GM12878 (cell line): ENCODE data around the gene ASCC1. TPM values are rescaled to one million over a fixed set of nuclear protein-coding genes. Genes with fewer than 3 reads are reported as not detected.

Experiments used
- ATAC-seq: fragments of 200-7000 bp; cut with Tn5 transposase; 3 replicates; pipeline ENCODE4 v1.9.1; 2020; ENCODE audit warnings: mild to moderate bottlenecking, moderate library complexity
- BruUV-seq: library from RNA; stranded (reverse); fragments of 400-500 nt; replicated peaks from 2 replicates; lab custom pipeline; 2021; lab: Mats Ljungman, UMichigan
- CTCF ChIA-PET: fragments of 300-600 bp; sonication (Branson Sonifier 250); formaldehyde crosslinking; extraction: SDS; loops from one replicate; lab custom pipeline; 2021; ENCODE audit warnings: inconsistent platforms; lab: Yijun Ruan, JAX
- POLR2A ChIA-PET: fragments of 350-600 bp; formaldehyde crosslinking; extraction: SDS; loops from one replicate; lab custom pipeline; 2021; ENCODE audit warnings: inconsistent platforms; lab: Charles Lee
- RAD21 ChIA-PET: fragments of 300-600 bp; sonication (Branson Sonifier 250); formaldehyde crosslinking; loops from one replicate; lab custom pipeline; 2023; ENCODE audit warnings: antibody characterized with exemption; ENCODE audit not compliant: unreplicated experiment; lab: Charles Lee
- SMC1A ChIA-PET: fragments of 300-600 bp; sonication (Branson Sonifier 250); formaldehyde crosslinking; loops from one replicate; lab custom pipeline; 2023; ENCODE audit not compliant: unreplicated experiment, uncharacterized antibody; lab: Charles Lee
- DNase-seq: peaks from one replicate; pipeline ENCODE4 v3.0.0-alpha.2; 2011; ENCODE audit warnings: low read depth, low spot score
- FAIRE-seq: peaks from 3 replicates; lab custom pipeline; 2011; peaks lifted over from hg19 to GRCh38; lab: Jason Lieb, UNC
- H2AFZ ChIP-seq: 2 replicates; pipeline ENCODE4 v1.6.0; 2011; ENCODE audit warnings: low read depth, low read length, control low read depth; ENCODE audit not compliant: control insufficient read depth
- H3K27ac ChIP-seq: 2 replicates; pipeline ENCODE4 v1.5.1; 2011; ENCODE audit warnings: control low read depth; ENCODE audit not compliant: control insufficient read depth, insufficient read depth
- H3K27me3 ChIP-seq, 2 experiments: replicated peaks in 1 of 2; 2 replicates each; pipeline versions ENCODE4 v1.6.0 to v1.6.1; 2011; ENCODE audit warnings: low read length in 1 of 2; ENCODE audit not compliant: control insufficient read depth in 2 of 2, insufficient read depth in 2 of 2
- H3K36me3 ChIP-seq, 2 experiments: 2 replicates each; pipeline ENCODE4 v1.5.1; 2011; ENCODE audit warnings: low read length in 1 of 2; ENCODE audit not compliant: control insufficient read depth in 2 of 2, insufficient read depth in 2 of 2
- H3K4me1 ChIP-seq: 2 replicates; pipeline ENCODE4 v1.6.1; 2011; ENCODE audit warnings: mild to moderate bottlenecking, low read length, moderate library complexity, mixed read lengths; ENCODE audit not compliant: control insufficient read depth, insufficient read depth
- H3K4me2 ChIP-seq: 2 replicates; pipeline ENCODE4 v1.6.0; 2011; ENCODE audit warnings: control low read depth; ENCODE audit not compliant: control insufficient read depth, insufficient read depth
- H3K4me3 ChIP-seq: fragments of 200-600 bp; sonication (generic); 2 replicates; pipeline ENCODE4 v1.5.1; 2016
- H3K79me2 ChIP-seq: 2 replicates; pipeline ENCODE4 v1.6.0; 2011; ENCODE audit warnings: low read length; ENCODE audit not compliant: control insufficient read depth, insufficient read depth
- H3K9ac ChIP-seq: 2 replicates; pipeline ENCODE4 v1.8.0; 2011; ENCODE audit warnings: low read length, control low read depth, mixed read lengths; ENCODE audit not compliant: control insufficient read depth, insufficient read depth
- H3K9me3 ChIP-seq: replicated peaks from 3 replicates; pipeline ENCODE4 v1.5.1; 2011; ENCODE audit warnings: mild to moderate bottlenecking, low read length; ENCODE audit not compliant: control insufficient read depth, insufficient read depth
- H4K20me1 ChIP-seq: 2 replicates; pipeline ENCODE4 v1.6.0; 2011; ENCODE audit not compliant: control insufficient read depth, insufficient read depth
- ASH2L ChIP-seq: fragments of 300-600, 200-600 bp; sonication (generic); IDR thresholded peaks from 2 replicates; pipeline ENCODE4 v1.6.1; 2017; ENCODE audit warnings: low read depth, mild to moderate bottlenecking, borderline replicate concordance
- ATF7 ChIP-seq: fragments of 450-650 bp; IDR thresholded peaks from 2 replicates; pipeline ENCODE4 v1.6.1; 2016; ENCODE audit warnings: low read depth, mild to moderate bottlenecking
- BACH1 ChIP-seq: fragments of 450-650 bp; IDR thresholded peaks from 2 replicates; pipeline ENCODE4 v1.6.1; 2017; ENCODE audit warnings: mild to moderate bottlenecking, borderline replicate concordance
- CHD1 ChIP-seq: IDR thresholded peaks from 2 replicates; pipeline ENCODE4 v1.6.1; 2012; ENCODE audit warnings: low read depth, low read length, improper control_type of control experiment
- CREB1 ChIP-seq: IDR thresholded peaks from 2 replicates; pipeline ENCODE4 v1.6.1; 2012; ENCODE audit warnings: low read depth, mild to moderate bottlenecking, inconsistent platforms
- DPF2 ChIP-seq: fragments of 450-650 bp; IDR thresholded peaks from 2 replicates; pipeline ENCODE4 v1.6.1; 2017; ENCODE audit warnings: mild to moderate bottlenecking
- FOS ChIP-seq: IDR thresholded peaks from 3 replicates; pipeline ENCODE4 v1.6.1; 2011; ENCODE audit warnings: borderline replicate concordance; ENCODE audit not compliant: insufficient read length; ENCODE audit errors: extremely low read depth
- HDAC6 ChIP-seq: fragments of 200-600 bp; sonication (generic); IDR thresholded peaks from one replicate; pipeline ENCODE4 v1.8.0; 2017; ENCODE audit warnings: antibody characterized with exemption; ENCODE audit not compliant: unreplicated experiment
- MAX ChIP-seq: IDR thresholded peaks from 2 replicates; pipeline ENCODE4 v1.6.1; 2012; ENCODE audit warnings: low read depth, low read length, improper control_type of control experiment
- MTA2 ChIP-seq: fragments of 450-650 bp; IDR thresholded peaks from 2 replicates; pipeline ENCODE4 v1.6.1; 2016; ENCODE audit warnings: low read depth, mild to moderate bottlenecking, moderate library complexity
- MYC ChIP-seq: IDR thresholded peaks from 2 replicates; pipeline ENCODE4 v1.6.1; 2011; ENCODE audit warnings: mild to moderate bottlenecking, low read length, moderate library complexity, inconsistent platforms; ENCODE audit not compliant: insufficient read depth, insufficient replicate concordance, insufficient read length, severe bottlenecking
- NRF1 ChIP-seq: conservative IDR thresholded peaks from 2 replicates; pipeline ENCODE4 v1.6.1; 2011; ENCODE audit warnings: mild to moderate bottlenecking, low read depth, low read length, improper control_type of control experiment
- POLR2A ChIP-seq: IDR thresholded peaks from 2 replicates; pipeline ENCODE4 v1.6.1; 2011; ENCODE audit warnings: low read depth, mild to moderate bottlenecking, low read length
- SP1 ChIP-seq: IDR thresholded peaks from one replicate; pipeline ENCODE4 v1.6.1; 2011; ENCODE audit warnings: low read depth, low read length
- TCF7 ChIP-seq: IDR thresholded peaks from 2 replicates; pipeline ENCODE4 v1.6.1; 2014; ENCODE audit warnings: antibody characterized with exemption, borderline replicate concordance
- ZNF592 ChIP-seq: fragments of 450-650 bp; IDR thresholded peaks from 2 replicates; pipeline ENCODE4 v1.6.1; 2017; ENCODE audit warnings: mild to moderate bottlenecking, moderate library complexity
- WGBS: methylation state at CpG from one replicate; pipeline ENCODE4 v1.1.6; 2016; ENCODE audit warnings: low lambda C conversion rate; ENCODE audit not compliant: insufficient replicate concordance, insufficient coverage; ENCODE audit errors: missing lambda C conversion rate; 5-methylcytosine and 5-hydroxymethylcytosine counted together
- in situ Hi-C: fragments of 300-500 bp; cut with MboI; formaldehyde crosslinking; loops from 9 replicates; pipeline ENCODE4 v1.14.3; 2018; ENCODE audit warnings: mixed read lengths
- intact Hi-C: fragments of 100-400 bp; cut with micrococcal nuclease; formaldehyde crosslinking; loops from one replicate; pipeline ENCODE4 v1.14.2; 2022; ENCODE audit not compliant: unreplicated experiment
- polyA plus RNA-seq, 11 experiments: library from polyadenylated mRNA; depleted of rRNA in 4 of 11; unstranded in 6 of 11; stranded (reverse) in 5 of 11; fragments of >200 nt; fragmentation: Nextera tagmentation in 4 of 11; fragmentation: Illumina TruSeq in 1 of 11; extraction: Ambion mirVana in 4 of 11; extraction: Trizol in 1 of 11; gene quantifications; 1 replicate in 1 of 11; 2 replicates in 10 of 11; pipeline versions ENCODE4 v1.2.1 to v1.2.3, GENCODE V29; 2011 to 2016; ENCODE audit warnings: inconsistent platforms in 2 of 11, missing spikeins in 2 of 11, low read depth in 1 of 11
- total RNA-seq, 4 experiments: library from RNA; depleted of rRNA in 3 of 4; stranded (reverse); fragments of >200 nt in 3 of 4; fragmentation: Illumina TruSeq in 1 of 4; extraction: Trizol in 1 of 4; gene quantifications; 2 replicates each; pipeline versions ENCODE4 v1.2.1 to v1.2.3, GENCODE V29; 2013 to 2021
- TF ChIP-seq, protein P1 (sequence below): fragments of 450-650 bp; formaldehyde crosslinking; IDR thresholded peaks from 2 replicates; pipeline ENCODE4 v1.4.0; 2022; ENCODE audit warnings: mild to moderate bottlenecking, moderate library complexity

Gene ASCC1
- total and polyA plus RNA-seq, 10 of the 15 experiments (the other 5 are each of a cell fraction or from before 2014, with no cell fraction given) = 23.3 to 80.6 (median 42.8) TPM

GRCh38 chr10:72056113-72056512, 160.0 kb downstream of the ASCC1 start:
- no peak for FAIRE-seq

More at GRCh38 chr10:72056113-72056512, 160.0 kb downstream of the ASCC1 start:
- intact Hi-C loops = no loop called here
- Histone ChIP-seq H3K79me2 (no peaks in the 10 kb centered on the region), H3K4me2 (no peak overlapping the region), H3K4me3 (no peak overlapping the region), H2AFZ (no peak overlapping the region), H3K4me1 (peaks cover 14% of the 10 kb centered on the region), H3K27me3 (no peaks in the 10 kb centered on the region), H3K9ac (no peak overlapping the region), H3K36me3 (no peaks in the 10 kb centered on the region), H3K27ac (no peak overlapping the region), H4K20me1 (no peaks in the 10 kb centered on the region)
- ChIA-PET CTCF (interaction anchor here (1.3 to 1.6 kb wide), 3 partner anchors 10 to 77 kb away, joined by 3 to 4 read pairs (median 4); no protein-coding TSS in a partner anchor), POLR2A (no interaction called here), RAD21 (interaction anchor here (1.3 kb wide), 1 partner anchor 163 kb away, joined by 3 read pairs; no protein-coding TSS in a partner anchor)
- no TSS peak for BruUV-seq
- no peak for ATAC-seq
- TF ChIP-seq FOS = no peak
- TF ChIP-seq CREB1 = no peak
- TF ChIP-seq MYC = no peak
- TF ChIP-seq BACH1 = no peak
- TF ChIP-seq ZNF592 = no peak
- TF ChIP-seq CHD1 = no peak
- no peak for TF ChIP-seq SP1
- TF ChIP-seq POLR2A = no peak
- TF ChIP-seq MAX = no peak
- no peak for TF ChIP-seq DPF2
- TF ChIP-seq, protein P1, sequence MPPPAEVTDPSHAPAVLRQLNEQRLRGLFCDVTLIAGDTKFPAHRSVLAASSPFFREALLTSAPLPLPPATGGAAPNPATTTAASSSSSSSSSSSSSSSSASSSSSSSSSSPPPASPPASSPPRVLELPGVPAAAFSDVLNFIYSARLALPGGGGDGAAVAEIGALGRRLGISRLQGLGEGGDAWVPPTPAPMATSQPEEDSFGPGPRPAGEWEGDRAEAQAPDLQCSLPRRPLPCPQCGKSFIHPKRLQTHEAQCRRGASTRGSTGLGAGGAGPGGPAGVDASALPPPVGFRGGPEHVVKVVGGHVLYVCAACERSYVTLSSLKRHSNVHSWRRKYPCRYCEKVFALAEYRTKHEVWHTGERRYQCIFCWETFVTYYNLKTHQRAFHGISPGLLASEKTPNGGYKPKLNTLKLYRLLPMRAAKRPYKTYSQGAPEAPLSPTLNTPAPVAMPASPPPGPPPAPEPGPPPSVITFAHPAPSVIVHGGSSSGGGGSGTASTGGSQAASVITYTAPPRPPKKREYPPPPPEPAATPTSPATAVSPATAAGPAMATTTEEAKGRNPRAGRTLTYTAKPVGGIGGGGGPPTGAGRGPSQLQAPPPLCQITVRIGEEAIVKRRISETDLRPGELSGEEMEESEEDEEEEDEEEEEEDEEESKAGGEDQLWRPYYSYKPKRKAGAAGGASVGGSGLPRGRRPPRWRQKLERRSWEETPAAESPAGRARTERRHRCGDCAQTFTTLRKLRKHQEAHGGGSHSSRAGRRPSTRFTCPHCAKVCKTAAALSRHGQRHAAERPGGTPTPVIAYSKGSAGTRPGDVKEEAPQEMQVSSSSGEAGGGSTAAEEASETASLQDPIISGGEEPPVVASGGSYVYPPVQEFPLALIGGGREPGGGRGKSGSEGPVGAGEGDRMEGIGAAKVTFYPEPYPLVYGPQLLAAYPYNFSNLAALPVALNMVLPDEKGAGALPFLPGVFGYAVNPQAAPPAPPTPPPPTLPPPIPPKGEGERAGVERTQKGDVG (CRISPR knock-in tag) = no peak
- no peak for TF ChIP-seq ASH2L
- no peak for TF ChIP-seq NRF1
- TF ChIP-seq HDAC6 = no peak
- TF ChIP-seq ATF7 = no peak
- no peak for TF ChIP-seq MTA2
- no peak for TF ChIP-seq TCF7
- TF ChIP-seq, all 136 proteins: peak for 0
- WGBS = 72% methylated on average over 5 of the region's 5 CpGs
- SMC1A ChIA-PET = interaction anchor here (0.9 to 1.6 kb wide), 4 partner anchors 69 to 286 kb away, joined by 3 to 4 read pairs (median 3); no protein-coding TSS in a partner anchor
- H3K9me3 ChIP-seq = no peaks in the 10 kb centered on the region
- in situ Hi-C loops = no loop called here
- no peak for DNase-seq
